ENCODE data around the gene ETV3L.

- TF ChIP-seq POU6F1 (CRISPR knock-in tag; IDR thresholded peaks at IDR 0.05; ENCODE audit: borderline replicate concordance, low read depth) (no peak), ZNF8 (CRISPR knock-in tag; IDR thresholded peaks at IDR 0.05) (no peak), ZC3H10 (CRISPR knock-in tag; IDR thresholded peaks at IDR 0.05) (no peak), ZNF70 (CRISPR knock-in tag; IDR thresholded peaks at IDR 0.05) (no peak), TSHZ2 (CRISPR knock-in tag; IDR thresholded peaks at IDR 0.05) (no peak), ZFP30 (CRISPR knock-in tag; IDR thresholded peaks at IDR 0.05) (no peak), TCF4 (CRISPR knock-in tag; IDR thresholded peaks at IDR 0.05; ENCODE audit: borderline replicate concordance) (no peak), SNAI2 (CRISPR knock-in tag; IDR thresholded peaks at IDR 0.05) (no peak), PATZ1 (CRISPR knock-in tag; IDR thresholded peaks at IDR 0.05; ENCODE audit: borderline replicate concordance) (no peak), ZNF565 (CRISPR knock-in tag; conservative IDR thresholded peaks at IDR 0.05; ENCODE audit: low read depth) (no peak), ISL1 (CRISPR knock-in tag; IDR thresholded peaks at IDR 0.05) (no peak)
Measured at GRCh38 chr1:157087030-157087429, 12.6 kb downstream of the ETV3L start.

All from SK-N-SH treated with all-trans-retinoic acid at 6 μM for 48 hours (cell line).